ENCODE data around the gene DBX1. TPM values are rescaled to one million over a fixed set of nuclear protein-coding genes. Genes with fewer than 3 reads are reported as not detected.

The DBX1 gene
- total and polyA plus RNA-seq, 7 donors: not detected

DNA sequence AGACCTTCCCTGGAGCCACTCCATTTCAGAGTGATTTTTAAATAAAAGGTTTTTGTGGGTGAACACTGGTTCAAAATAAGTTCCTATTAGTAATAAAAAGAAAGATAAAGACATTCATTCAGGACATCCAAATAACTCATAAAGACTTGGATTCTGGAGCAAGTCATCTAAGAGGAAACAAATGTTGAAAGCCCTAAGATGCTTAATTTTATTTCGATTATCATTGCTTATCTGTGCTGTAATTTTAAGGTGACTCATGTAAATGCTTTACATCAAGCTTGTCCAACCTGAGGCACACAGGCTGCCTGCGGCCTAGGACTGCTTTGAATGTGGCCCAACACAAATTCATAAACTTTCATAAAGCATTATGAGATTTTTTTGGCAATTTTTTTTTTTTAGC, 34.2 kb upstream of the DBX1 start:
- TF ChIP-seq, protein P1, sequence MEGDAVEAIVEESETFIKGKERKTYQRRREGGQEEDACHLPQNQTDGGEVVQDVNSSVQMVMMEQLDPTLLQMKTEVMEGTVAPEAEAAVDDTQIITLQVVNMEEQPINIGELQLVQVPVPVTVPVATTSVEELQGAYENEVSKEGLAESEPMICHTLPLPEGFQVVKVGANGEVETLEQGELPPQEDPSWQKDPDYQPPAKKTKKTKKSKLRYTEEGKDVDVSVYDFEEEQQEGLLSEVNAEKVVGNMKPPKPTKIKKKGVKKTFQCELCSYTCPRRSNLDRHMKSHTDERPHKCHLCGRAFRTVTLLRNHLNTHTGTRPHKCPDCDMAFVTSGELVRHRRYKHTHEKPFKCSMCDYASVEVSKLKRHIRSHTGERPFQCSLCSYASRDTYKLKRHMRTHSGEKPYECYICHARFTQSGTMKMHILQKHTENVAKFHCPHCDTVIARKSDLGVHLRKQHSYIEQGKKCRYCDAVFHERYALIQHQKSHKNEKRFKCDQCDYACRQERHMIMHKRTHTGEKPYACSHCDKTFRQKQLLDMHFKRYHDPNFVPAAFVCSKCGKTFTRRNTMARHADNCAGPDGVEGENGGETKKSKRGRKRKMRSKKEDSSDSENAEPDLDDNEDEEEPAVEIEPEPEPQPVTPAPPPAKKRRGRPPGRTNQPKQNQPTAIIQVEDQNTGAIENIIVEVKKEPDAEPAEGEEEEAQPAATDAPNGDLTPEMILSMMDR (IDR thresholded peaks at IDR 0.05): no peak
- Histone ChIP-seq H3K4me1 (no peaks in the 10 kb centered on the region), H3K27me3 (ENCODE audit: insufficient read depth in 3 of 3, low read length in 2 of 3) (no peaks in the 10 kb centered on the region), H3K9me3 (no peaks in the 10 kb centered on the region), H3K36me3 (ENCODE audit: insufficient read depth in 1 of 2, low read depth in 1 of 2) (no peaks in the 10 kb centered on the region), H3K4me3 (no peak overlapping the region), H3K27ac (no peak overlapping the region)
- no peak for DNase-seq
- WGBS, 3 donors: 84 to 92% (median 92%) methylated on average over 2 of the region's 2 CpGs
- intact Hi-C loops (cut with DNase I): no loop called here
- no peak for ATAC-seq

DNA sequence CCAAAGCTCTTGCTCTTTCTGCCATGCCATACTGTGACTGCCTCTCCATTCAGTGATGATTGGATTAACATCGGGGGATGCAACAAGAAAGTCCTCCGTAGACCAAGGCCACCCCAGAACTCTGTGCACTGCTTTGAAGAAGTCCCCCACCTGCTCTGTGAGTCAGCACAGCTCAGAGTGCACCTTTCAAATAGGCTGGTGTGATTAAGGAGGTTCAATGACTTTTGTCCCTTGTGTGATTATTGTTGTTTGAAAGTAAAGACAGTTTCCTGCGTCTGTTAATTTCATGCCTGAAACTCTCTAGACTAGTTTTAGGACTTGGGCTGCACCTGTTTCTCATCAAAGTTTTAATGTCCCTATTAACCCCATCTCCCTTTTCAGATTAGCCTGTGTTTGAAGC, 33.0 kb upstream of the DBX1 start:
- TF ChIP-seq, protein P1 (IDR thresholded peaks at IDR 0.05): no peak
- H3K27me3 ChIP-seq (ENCODE audit: insufficient read depth in 3 of 3, low read length in 2 of 3): no peaks in the 10 kb centered on the region
- H3K4me3 ChIP-seq: no peak overlapping the region
- no peaks in the 10 kb centered on the region for H3K4me1 ChIP-seq
- H3K36me3 ChIP-seq (ENCODE audit: insufficient read depth in 1 of 2, low read depth in 1 of 2): no peaks in the 10 kb centered on the region
- DNase-seq (no peak), ATAC-seq (no peak)
- 54 to 70% (median 58%) methylated on average over 3 of the region's 3 CpGs for WGBS, 3 donors
- no peak overlapping the region for H3K27ac ChIP-seq
- no peaks in the 10 kb centered on the region for H3K9me3 ChIP-seq
- intact Hi-C loops (cut with DNase I): no loop called here

DNA sequence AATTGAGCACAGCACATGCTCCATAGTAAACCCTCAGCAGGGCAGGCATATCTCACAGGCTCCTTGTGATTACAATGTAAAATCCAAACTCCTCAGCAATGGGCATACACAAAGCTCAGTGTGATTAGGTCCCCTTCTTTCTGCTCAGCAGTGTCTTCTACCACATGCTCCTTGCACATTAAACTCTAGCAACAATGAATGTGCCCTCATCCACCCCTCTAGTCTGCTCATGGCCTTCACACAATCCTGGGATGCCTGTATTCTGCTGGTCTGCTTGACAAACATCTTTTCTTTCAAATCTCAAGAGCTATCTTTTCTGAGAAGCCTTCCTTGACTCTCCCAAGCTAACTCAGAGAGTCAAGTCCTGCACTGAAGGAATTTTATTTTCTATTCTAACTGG, 32.4 kb upstream of the DBX1 start:
- DNase-seq (no peak), ATAC-seq (no peak)
- no peak overlapping the region for H3K4me3 ChIP-seq
- intact Hi-C loops (cut with DNase I): no loop called here
- TF ChIP-seq, protein P1 (IDR thresholded peaks at IDR 0.05): no peak
- H3K36me3 ChIP-seq (ENCODE audit: insufficient read depth in 1 of 2, low read depth in 1 of 2): no peaks in the 10 kb centered on the region
- no peaks in the 10 kb centered on the region for H3K4me1 ChIP-seq
- no peaks in the 10 kb centered on the region for H3K27me3 ChIP-seq (ENCODE audit: insufficient read depth in 3 of 3, low read length in 2 of 3)
- H3K27ac ChIP-seq: no peak overlapping the region
- no peaks in the 10 kb centered on the region for H3K9me3 ChIP-seq

DNA sequence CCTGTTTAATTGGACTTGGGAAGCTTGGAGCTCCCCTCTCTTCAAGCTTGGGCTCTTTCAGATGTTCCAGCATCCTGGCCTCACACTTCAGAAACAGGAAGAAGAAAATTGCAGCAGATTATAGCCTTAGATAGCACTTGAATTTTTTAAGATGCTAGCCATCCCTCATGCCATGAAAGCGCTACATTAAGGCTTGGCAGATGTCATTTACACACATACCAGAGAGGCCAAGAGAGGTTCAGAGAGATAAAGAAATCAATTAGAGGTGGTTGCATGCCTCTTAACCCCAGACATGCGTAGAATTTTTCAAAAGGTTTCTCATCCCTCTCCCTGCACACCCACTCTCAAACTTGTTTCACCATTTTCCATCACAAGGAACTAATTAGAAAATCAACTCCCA, 31.9 kb upstream of the DBX1 start:
- no peak overlapping the region for H3K27ac ChIP-seq
- H3K36me3 ChIP-seq (ENCODE audit: insufficient read depth in 1 of 2, low read depth in 1 of 2): no peaks in the 10 kb centered on the region
- no peaks in the 10 kb centered on the region for H3K27me3 ChIP-seq (ENCODE audit: insufficient read depth in 3 of 3, low read length in 2 of 3)
- H3K4me1 ChIP-seq: no peaks in the 10 kb centered on the region
- ATAC-seq: no peak
- intact Hi-C loops (cut with DNase I): no loop called here
- TF ChIP-seq, protein P1 (IDR thresholded peaks at IDR 0.05): no peak
- 85 to 94% (median 86%) methylated on average over 2 of the region's 2 CpGs for WGBS, 3 donors
- no peaks in the 10 kb centered on the region for H3K9me3 ChIP-seq
- no peak for DNase-seq
- H3K4me3 ChIP-seq: no peak overlapping the region

DNA sequence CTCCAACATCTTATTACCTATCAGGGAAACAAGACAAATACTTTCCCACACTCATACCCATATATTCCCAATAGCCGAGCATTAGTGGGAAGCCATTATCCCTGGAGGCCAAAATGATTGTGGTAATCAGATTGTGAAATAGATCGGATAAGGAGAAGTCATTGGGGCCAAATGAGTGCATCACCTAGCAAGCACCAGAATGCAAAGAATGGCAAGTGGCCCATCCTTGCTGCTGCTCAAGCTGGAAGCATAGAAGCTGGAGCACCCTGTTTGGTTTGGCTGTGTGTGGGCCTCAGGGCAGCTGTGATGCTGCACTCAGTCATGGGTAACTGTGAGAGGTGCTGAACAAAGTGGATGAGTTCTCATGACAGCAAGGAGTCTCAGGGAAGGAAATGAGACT, 18.7 kb upstream of the DBX1 start:
- intact Hi-C loops (cut with DNase I): no loop called here
- Histone ChIP-seq H3K9me3 (no peaks in the 10 kb centered on the region), H3K4me3 (no peak overlapping the region), H3K4me1 (no peaks in the 10 kb centered on the region), H3K36me3 (ENCODE audit: insufficient read depth in 1 of 2, low read depth in 1 of 2) (no peaks in the 10 kb centered on the region), H3K27me3 (ENCODE audit: insufficient read depth in 3 of 3, low read length in 2 of 3) (peaks cover 0 to 2% (median 0%) of the 10 kb centered on the region in 3 donors), H3K27ac (no peak overlapping the region)
- 86 to 94% (median 86%) methylated on average over 2 of the region's 2 CpGs for WGBS, 3 donors
- TF ChIP-seq, protein P1 (IDR thresholded peaks at IDR 0.05): no peak
- no peak for ATAC-seq
- no peak for DNase-seq
